Suprapubic skin (tissue), 4 donors: ENCODE measurements around the gene PLIN4. TPM values are rescaled to one million over a fixed set of nuclear protein-coding genes. Genes with fewer than 3 reads are reported as not detected.
"Not testable (repeated sequence)": the region's sequence is repeated elsewhere in the genome, so short reads cannot be mapped to it uniquely, and the experiment has no call there.

Experiments used
- DNase-seq, 2 donors: peaks; one replicate each; pipeline ENCODE4 v3.0.0-alpha.2; 2019; ENCODE audit warnings: low spot score in 2 of 2
- H3K27ac ChIP-seq: fragments of 200-600 bp; sonication (generic); one replicate; pipeline ENCODE4 v1.5.1; 2019
- H3K27me3 ChIP-seq: fragments of 200-600 bp; sonication (generic); one replicate; pipeline ENCODE4 v1.5.1; 2019
- H3K36me3 ChIP-seq: fragments of 200-600 bp; sonication (generic); one replicate; pipeline ENCODE4 v1.5.1; 2019
- H3K4me1 ChIP-seq: fragments of 200-600 bp; sonication (generic); one replicate; pipeline ENCODE4 v1.5.1; 2019
- H3K4me3 ChIP-seq: fragments of 200-600 bp; sonication (generic); one replicate; pipeline ENCODE4 v1.5.1; 2019; ENCODE audit warnings: mild to moderate bottlenecking
- H3K9me3 ChIP-seq: fragments of 200-600 bp; sonication (generic); one replicate; pipeline ENCODE4 v1.5.1; 2019
- EP300 ChIP-seq: sonication (generic); formaldehyde crosslinking; IDR thresholded peaks from one replicate; pipeline ENCODE4 v1.6.1; 2017; ENCODE audit warnings: antibody characterized with exemption
- POLR2A ChIP-seq, 2 donors: fragments of 450-650 bp; IDR thresholded peaks; one replicate each; pipeline ENCODE4 v1.6.1; 2017; ENCODE audit warnings: antibody characterized with exemption in 2 of 2, mild to moderate bottlenecking in 2 of 2, moderate library complexity in 2 of 2
- POLR2AphosphoS5 ChIP-seq, 3 donors: sonication (generic); formaldehyde crosslinking; IDR thresholded peaks; one replicate each; pipeline ENCODE4 v1.6.1; 2017; ENCODE audit warnings: antibody characterized with exemption in 3 of 3
- WGBS: methylation state at CpG from one replicate; pipeline ENCODE4 v1.1.5; 2018; 5-methylcytosine and 5-hydroxymethylcytosine counted together
- total RNA-seq, 4 donors: library from RNA; depleted of rRNA; stranded (reverse); fragments of >200 nt; gene quantifications; one replicate each; pipeline ENCODE4 v1.1.0, GENCODE V29; 2016
- TF ChIP-seq, protein P1 (sequence below), 2 donors: fragments of 200-600 bp in 1 of 2; fragments of 450-650 bp in 1 of 2; sonication (generic) in 1 of 2; IDR thresholded peaks; one replicate each; pipeline ENCODE4 v1.5.1; 2016 to 2019; ENCODE audit warnings: antibody characterized with exemption in 2 of 2, mild to moderate bottlenecking in 1 of 2, moderate library complexity in 1 of 2

The PLIN4 gene
- total RNA-seq, 4 donors from 2014 or later: 12.4 to 38.3 (median 19.3) TPM

DNA sequence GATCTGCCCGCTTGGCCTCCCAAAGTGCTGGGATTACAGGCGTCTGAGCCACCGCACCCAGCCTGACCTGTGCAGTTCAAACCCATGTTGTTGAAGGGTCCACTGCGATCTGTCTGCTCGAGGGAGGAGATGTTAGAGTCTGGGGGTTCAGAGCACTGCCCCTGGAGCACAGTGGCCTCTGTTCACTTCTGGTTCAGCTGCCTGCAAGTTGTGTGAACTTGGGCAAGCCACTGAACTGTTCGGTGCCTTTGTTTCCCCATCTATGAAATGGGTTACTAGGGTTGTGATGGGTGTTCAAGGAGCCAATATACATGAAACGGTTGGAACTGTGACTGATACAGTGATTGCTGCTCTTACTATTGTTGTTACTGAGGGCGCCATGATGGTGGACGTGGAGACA lies 15.0 kb upstream of the PLIN4 start:
- no peak for DNase-seq
- WGBS: 80% methylated on average over 8 of the region's 9 CpGs
- Histone ChIP-seq H3K36me3 (no peaks in the 10 kb centered on the region), H3K4me1 (peaks cover 8% of the 10 kb centered on the region), H3K27me3 (peaks cover 34% of the 10 kb centered on the region), H3K27ac (no peak overlapping the region), H3K9me3 (no peaks in the 10 kb centered on the region), H3K4me3 (no peak overlapping the region)
- TF ChIP-seq POLR2AphosphoS5 (IDR thresholded peaks at IDR 0.05): no peak
- TF ChIP-seq POLR2A (IDR thresholded peaks at IDR 0.05): no peak
- no peak for TF ChIP-seq EP300
- TF ChIP-seq, protein P1, sequence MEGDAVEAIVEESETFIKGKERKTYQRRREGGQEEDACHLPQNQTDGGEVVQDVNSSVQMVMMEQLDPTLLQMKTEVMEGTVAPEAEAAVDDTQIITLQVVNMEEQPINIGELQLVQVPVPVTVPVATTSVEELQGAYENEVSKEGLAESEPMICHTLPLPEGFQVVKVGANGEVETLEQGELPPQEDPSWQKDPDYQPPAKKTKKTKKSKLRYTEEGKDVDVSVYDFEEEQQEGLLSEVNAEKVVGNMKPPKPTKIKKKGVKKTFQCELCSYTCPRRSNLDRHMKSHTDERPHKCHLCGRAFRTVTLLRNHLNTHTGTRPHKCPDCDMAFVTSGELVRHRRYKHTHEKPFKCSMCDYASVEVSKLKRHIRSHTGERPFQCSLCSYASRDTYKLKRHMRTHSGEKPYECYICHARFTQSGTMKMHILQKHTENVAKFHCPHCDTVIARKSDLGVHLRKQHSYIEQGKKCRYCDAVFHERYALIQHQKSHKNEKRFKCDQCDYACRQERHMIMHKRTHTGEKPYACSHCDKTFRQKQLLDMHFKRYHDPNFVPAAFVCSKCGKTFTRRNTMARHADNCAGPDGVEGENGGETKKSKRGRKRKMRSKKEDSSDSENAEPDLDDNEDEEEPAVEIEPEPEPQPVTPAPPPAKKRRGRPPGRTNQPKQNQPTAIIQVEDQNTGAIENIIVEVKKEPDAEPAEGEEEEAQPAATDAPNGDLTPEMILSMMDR (IDR thresholded peaks at IDR 0.05): no peak

DNA sequence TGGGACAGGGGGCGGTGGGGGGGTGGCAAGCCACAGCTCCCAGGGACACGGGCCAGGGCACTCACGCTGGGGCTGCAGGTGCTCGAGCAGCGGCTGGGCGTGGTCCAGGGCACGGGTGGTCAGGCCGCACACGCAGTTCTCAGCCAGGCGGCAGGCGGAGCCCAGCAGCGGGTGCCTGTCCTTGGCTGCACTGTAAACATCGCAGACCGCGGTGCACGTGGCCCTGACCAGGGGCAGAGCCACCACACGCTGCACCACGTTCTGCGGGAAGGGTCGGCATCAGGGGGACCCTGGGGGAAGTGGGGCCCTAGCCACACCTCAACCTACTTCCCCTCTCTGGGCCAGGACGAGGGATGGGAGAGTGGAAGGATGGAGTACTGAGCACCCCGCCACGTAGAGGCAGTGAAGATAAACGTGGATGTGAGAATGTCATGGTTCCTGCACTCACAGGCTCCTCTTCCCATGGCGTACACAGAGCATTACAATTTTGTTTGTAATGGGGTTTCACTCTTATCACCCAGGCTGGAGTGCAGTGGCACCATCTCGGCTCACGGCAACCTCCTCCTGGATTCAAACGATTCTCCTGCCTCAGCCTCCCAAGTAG lies 13.4 kb upstream of the PLIN4 start:
- 66% methylated on average over 10 of the region's 28 CpGs for WGBS
- TF ChIP-seq EP300 (no peak), POLR2A (IDR thresholded peaks at IDR 0.05) (no peak), POLR2AphosphoS5 (IDR thresholded peaks at IDR 0.05) (no peak)
- TF ChIP-seq, protein P1 (IDR thresholded peaks at IDR 0.05): no peak

DNA sequence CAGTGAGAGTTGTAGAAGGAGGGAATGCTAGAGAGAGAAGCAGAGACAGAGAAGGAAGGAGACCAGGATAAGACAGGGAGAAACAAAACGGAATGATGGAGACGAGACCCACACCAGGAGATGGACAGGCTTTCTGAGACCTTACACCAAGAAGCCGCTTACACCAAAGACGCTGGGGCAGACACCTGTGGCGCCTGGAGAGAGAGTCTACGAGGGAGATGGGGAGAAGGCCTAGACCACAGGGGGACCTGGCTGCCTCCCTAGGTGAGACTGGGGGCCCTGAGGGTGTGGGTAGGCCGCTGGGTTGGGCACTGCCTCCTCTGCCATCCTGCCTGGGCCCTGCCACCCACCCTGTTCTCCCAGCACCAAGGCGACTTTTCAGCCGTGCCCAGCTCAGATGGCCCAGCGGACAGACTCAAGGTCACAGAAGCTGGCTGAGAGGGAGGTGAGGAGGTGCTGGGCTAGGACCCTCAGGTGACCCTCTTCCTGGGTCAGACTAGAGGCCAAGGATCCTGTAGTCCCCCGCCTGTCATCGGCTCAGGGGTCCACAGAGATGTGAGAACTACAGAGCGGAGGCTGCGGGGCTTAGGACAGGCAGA lies 11.7 kb upstream of the PLIN4 start:
- WGBS: 67% methylated on average over 14 of the region's 14 CpGs
- Histone ChIP-seq H3K9me3 (no peaks in the 10 kb centered on the region), H3K36me3 (no peaks in the 10 kb centered on the region), H3K4me1 (peaks cover 2% of the 10 kb centered on the region), H3K27ac (no peak overlapping the region), H3K27me3 (peaks cover 6% of the 10 kb centered on the region), H3K4me3 (no peak overlapping the region)
- TF ChIP-seq POLR2A (IDR thresholded peaks at IDR 0.05) (no peak), EP300 (no peak), POLR2AphosphoS5 (IDR thresholded peaks at IDR 0.05) (no peak)
- TF ChIP-seq, protein P1 (IDR thresholded peaks at IDR 0.05): no peak
- DNase-seq: no peak

More for the DNA sequence above, 13.4 kb upstream of the PLIN4 start:
- peaks cover 8% of the 10 kb centered on the region for H3K4me1 ChIP-seq
- H3K36me3 ChIP-seq: no peaks in the 10 kb centered on the region
- H3K4me3 ChIP-seq: no peak overlapping the region
- H3K27ac ChIP-seq: no peak overlapping the region
- no peak for DNase-seq
- H3K9me3 ChIP-seq: no peaks in the 10 kb centered on the region
- peaks cover 18% of the 10 kb centered on the region for H3K27me3 ChIP-seq

DNA sequence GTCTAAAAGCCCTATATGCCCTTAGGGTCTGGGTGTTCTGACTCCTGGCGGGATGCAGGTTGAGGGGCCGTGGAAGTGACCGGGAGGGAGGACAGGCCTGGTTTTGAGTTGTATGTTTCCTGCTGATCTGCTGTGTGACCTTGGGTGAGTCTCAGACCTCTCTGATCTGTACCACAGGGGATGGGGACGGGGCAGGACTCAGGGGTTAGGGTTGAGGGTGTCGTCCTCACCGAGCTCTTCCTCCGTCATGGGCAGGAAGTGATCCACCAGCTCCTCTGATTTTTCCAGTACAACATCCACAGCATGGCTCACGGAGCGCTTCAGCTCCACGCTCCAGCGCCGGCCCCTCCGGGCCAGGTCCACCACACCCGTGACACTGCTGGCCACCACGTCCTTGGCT lies 10.6 kb upstream of the PLIN4 start:
- Histone ChIP-seq H3K36me3 (no peaks in the 10 kb centered on the region), H3K4me3 (no peak overlapping the region), H3K27me3 (no peaks in the 10 kb centered on the region), H3K27ac (no peak overlapping the region), H3K9me3 (no peaks in the 10 kb centered on the region), H3K4me1 (no peaks in the 10 kb centered on the region)
- TF ChIP-seq POLR2AphosphoS5 (IDR thresholded peaks at IDR 0.05): no peak
- TF ChIP-seq, protein P1 (IDR thresholded peaks at IDR 0.05): no peak
- no peak for TF ChIP-seq EP300
- TF ChIP-seq POLR2A (IDR thresholded peaks at IDR 0.05): no peak
- DNase-seq: no peak
- WGBS: 71% methylated on average over 15 of the region's 15 CpGs

DNA sequence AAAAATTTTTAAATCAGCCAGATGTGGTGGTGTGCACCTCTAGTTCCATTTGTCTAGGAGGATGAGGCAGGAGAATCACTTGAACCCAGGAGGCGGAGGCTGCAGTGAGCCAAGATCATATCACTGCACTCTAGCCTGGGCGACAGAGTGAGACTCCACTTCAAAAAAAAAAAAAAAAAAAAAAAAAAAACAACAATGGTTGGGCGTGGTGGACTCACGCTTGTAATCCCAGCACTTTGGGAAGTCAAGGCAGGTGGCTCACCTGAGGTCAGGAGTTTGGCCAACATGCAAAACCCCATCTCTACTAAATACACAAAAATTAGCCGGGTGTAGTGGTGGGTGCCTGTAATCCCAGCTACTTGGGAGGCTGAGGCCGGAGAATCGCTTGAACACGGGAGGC lies 9.1 kb upstream of the PLIN4 start:
- DNase-seq, H3K9me3 ChIP-seq, H3K27ac ChIP-seq, H3K4me1 ChIP-seq, H3K36me3 ChIP-seq, H3K27me3 ChIP-seq, H3K4me3 ChIP-seq: not testable (repeated sequence)
- WGBS: 93% methylated on average over 8 of the region's 8 CpGs
